ENCODE results near the gene BMPR1B.

DNA sequence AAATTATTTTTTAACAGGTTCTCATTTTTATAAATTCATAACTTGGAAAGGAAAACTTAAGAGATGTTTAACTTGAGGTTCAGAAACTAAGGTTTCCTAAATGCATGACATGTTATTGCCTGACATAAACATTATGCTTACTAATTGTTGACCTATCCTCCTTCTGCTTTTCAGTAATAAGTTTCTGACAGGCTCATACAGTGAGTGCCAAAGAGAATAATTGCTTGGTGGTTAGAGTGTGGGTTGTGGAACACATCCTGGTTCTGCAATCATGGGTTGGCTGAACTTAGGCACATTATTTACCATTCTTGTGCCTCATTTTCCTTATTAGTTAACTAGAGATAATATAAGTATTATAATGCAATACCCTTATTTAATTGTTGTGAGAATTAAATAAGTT, 56.5 kb downstream of the BMPR1B start:
- TF ChIP-seq JUND (IDR thresholded peaks at IDR 0.05; ENCODE audit: borderline replicate concordance, low read depth, low read length): no peak
- no peak for TF ChIP-seq JUND (tag; IDR thresholded peaks at IDR 0.05; ENCODE audit: borderline replicate concordance, low read depth, low read length)
- TF ChIP-seq USF1 (CRISPR knock-in tag; IDR thresholded peaks at IDR 0.05): no peak
- TF ChIP-seq MAFK (IDR thresholded peaks at IDR 0.05; ENCODE audit: low read length): no peak
- TF ChIP-seq, protein P1, sequence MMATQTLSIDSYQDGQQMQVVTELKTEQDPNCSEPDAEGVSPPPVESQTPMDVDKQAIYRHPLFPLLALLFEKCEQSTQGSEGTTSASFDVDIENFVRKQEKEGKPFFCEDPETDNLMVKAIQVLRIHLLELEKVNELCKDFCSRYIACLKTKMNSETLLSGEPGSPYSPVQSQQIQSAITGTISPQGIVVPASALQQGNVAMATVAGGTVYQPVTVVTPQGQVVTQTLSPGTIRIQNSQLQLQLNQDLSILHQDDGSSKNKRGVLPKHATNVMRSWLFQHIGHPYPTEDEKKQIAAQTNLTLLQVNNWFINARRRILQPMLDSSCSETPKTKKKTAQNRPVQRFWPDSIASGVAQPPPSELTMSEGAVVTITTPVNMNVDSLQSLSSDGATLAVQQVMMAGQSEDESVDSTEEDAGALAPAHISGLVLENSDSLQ (IDR thresholded peaks at IDR 0.05): no peak
